LNCaP clone FGC (cell line): ENCODE measurements around the gene NMBR.
"Not testable (repeated sequence)": the region's sequence is repeated elsewhere in the genome, so short reads cannot be mapped to it uniquely, and the experiment has no call there.

Experiments
- DNase-seq: peaks from one replicate; pipeline ENCODE4 v3.0.0-alpha.2; 2011; ENCODE audit warnings: low read depth
- H3K4me3 ChIP-seq: 2 replicates; pipeline ENCODE4 v1.5.1; 2011; ENCODE audit warnings: mild to moderate bottlenecking, low read depth, low read length, control low read depth
- CTCF ChIP-seq: IDR thresholded peaks from 2 replicates; pipeline ENCODE4 v1.5.1; 2012; ENCODE audit warnings: mild to moderate bottlenecking; ENCODE audit not compliant: control insufficient read depth, insufficient read depth; ENCODE audit errors: extremely low read depth

The NMBR gene

GRCh38 chr6:142146828-142147662 lies at the start of gene NMBR, which contains the start of gene VTA1:
NMBR (minus strand) TSS chr6:142147122; CDS start chr6:142088658, 58,464 bp downstream.
VTA1 (plus strand) TSS chr6:142147263; CDS start chr6:142147288, 25 bp downstream.
- peak; percentile 83 for TF ChIP-seq CTCF
- H3K4me3 ChIP-seq = peak within 1 kb of the TSS; percentile 97
- DNase-seq = peak; percentile 99

- no peak for TF ChIP-seq CTCF
- DNase-seq = peak; percentile 74
- no peak overlapping the region for H3K4me3 ChIP-seq
Measured at GRCh38 chr6:142195862-142196541, 49.1 kb upstream of the NMBR start.

- DNase-seq = no peak
- TF ChIP-seq CTCF = no peak
- H3K4me3 ChIP-seq = no peak overlapping the region
Measured at GRCh38 chr6:142193621-142194020, 46.7 kb upstream of the NMBR start.

GRCh38 chr6:142192343-142192742 lies 45.4 kb upstream of the NMBR start:
- H3K4me3 ChIP-seq = no peak overlapping the region
- DNase-seq = no peak
- TF ChIP-seq CTCF = no peak

GRCh38 chr6:142189057-142189456 lies 42.1 kb upstream of the NMBR start:
- DNase-seq = no peak
- no peak overlapping the region for H3K4me3 ChIP-seq
- TF ChIP-seq CTCF = no peak

- DNase-seq, H3K4me3 ChIP-seq: not testable (repeated sequence)
Measured at GRCh38 chr6:142188341-142188740, 41.4 kb upstream of the NMBR start.

- DNase-seq = no peak
- TF ChIP-seq CTCF = no peak
- no peak overlapping the region for H3K4me3 ChIP-seq
Measured at GRCh38 chr6:142187209-142187608, 40.3 kb upstream of the NMBR start.
